ENCODE measurements around the gene C9orf43. TPM values are rescaled to one million over a fixed set of nuclear protein-coding genes. Genes with fewer than 3 reads are reported as not detected.

Gene C9orf43
- total and polyA plus RNA-seq, 2 donors (not counting 3 experiments of a cell fraction or from before 2014, with no cell fraction given) = 0.25 to 0.66 TPM

GRCh38 chr9:113464286-113464660, 53.7 kb downstream of the C9orf43 start:
- BruUV-seq (replicated peaks) = no TSS peak
- ChIA-PET CTCF (interaction anchor here (1.2 to 2.6 kb wide), 5 partner anchors 10 to 191 kb away, joined by 3 to 9 read pairs (median 4); no protein-coding TSS in a partner anchor), POLR2A (no interaction called here)
- H3K9me1 ChIP-seq (replicated peaks; ENCODE audit: control insufficient read depth, extremely low read depth, insufficient read depth, low read length) = no peaks in the 10 kb centered on the region
- no peaks in the 10 kb centered on the region for H4K20me1 ChIP-seq (replicated peaks; ENCODE audit: control insufficient read depth, extremely low read depth, insufficient read depth, low read length)
- peak overlapping the region; percentile 36 for H3K4me2 ChIP-seq (ENCODE audit: insufficient read depth, low read length)
- no peaks in the 10 kb centered on the region for H3K9me3 ChIP-seq (replicated peaks; ENCODE audit: control insufficient read depth, insufficient read depth, low read length)
- no peaks in the 10 kb centered on the region for H3K36me3 ChIP-seq (ENCODE audit: control insufficient read depth in 2 of 2, extremely low read depth in 1 of 2, insufficient read depth in 2 of 2, low read length in 2 of 2)
- H3K4me1 ChIP-seq (ENCODE audit: control insufficient read depth, extremely low read depth, insufficient read depth, low read length) = no peaks in the 10 kb centered on the region
- dilution Hi-C loops (cut with MboI; ENCODE audit: extremely low pct_ligation_motif_present, low sequenced_read_pairs) = no loop called here
- no peak overlapping the region for H3K27ac ChIP-seq (ENCODE audit: insufficient read depth, low read depth, low read length)
- H2AFZ ChIP-seq (ENCODE audit: low read depth, low read length) = no peak overlapping the region
- peak overlapping the region in 1 of 3 experiments; percentile 37 for H3K4me3 ChIP-seq (replicated peaks in 1 of 3; ENCODE audit: insufficient read depth in 1 of 3, low read depth in 1 of 3, low read length in 3 of 3)
- no peak overlapping the region for H3K9ac ChIP-seq (replicated peaks; ENCODE audit: extremely low read depth, insufficient read depth, low read length)
- TF ChIP-seq MYC (IDR thresholded peaks at IDR 0.05; ENCODE audit: low read depth, low read length) = no peak
- TF ChIP-seq JUN (IDR thresholded peaks at IDR 0.05; ENCODE audit: borderline replicate concordance, insufficient read depth, insufficient read length, low read depth) = no peak
- TF ChIP-seq EZH2 (IDR thresholded peaks at IDR 0.05; ENCODE audit: borderline replicate concordance, low read depth, low read length, severe bottlenecking) = no peak
- TF ChIP-seq FOS (IDR thresholded peaks at IDR 0.05; ENCODE audit: borderline replicate concordance, insufficient read depth, low read length) = no peak
- TF ChIP-seq POLR2A (IDR thresholded peaks at IDR 0.05; ENCODE audit: low read depth, low read length) = no peak
- TF ChIP-seq POLR2AphosphoS5 (IDR thresholded peaks at IDR 0.05; ENCODE audit: insufficient read depth, low read depth, low read length) = no peak
- TF ChIP-seq MAX (IDR thresholded peaks at IDR 0.05; ENCODE audit: insufficient read depth, insufficient read length) = no peak
- no peak for TF ChIP-seq GATA2 (IDR thresholded peaks at IDR 0.05; ENCODE audit: insufficient read depth, insufficient read length, low read depth, low read length)
- TF ChIP-seq, protein P1, sequence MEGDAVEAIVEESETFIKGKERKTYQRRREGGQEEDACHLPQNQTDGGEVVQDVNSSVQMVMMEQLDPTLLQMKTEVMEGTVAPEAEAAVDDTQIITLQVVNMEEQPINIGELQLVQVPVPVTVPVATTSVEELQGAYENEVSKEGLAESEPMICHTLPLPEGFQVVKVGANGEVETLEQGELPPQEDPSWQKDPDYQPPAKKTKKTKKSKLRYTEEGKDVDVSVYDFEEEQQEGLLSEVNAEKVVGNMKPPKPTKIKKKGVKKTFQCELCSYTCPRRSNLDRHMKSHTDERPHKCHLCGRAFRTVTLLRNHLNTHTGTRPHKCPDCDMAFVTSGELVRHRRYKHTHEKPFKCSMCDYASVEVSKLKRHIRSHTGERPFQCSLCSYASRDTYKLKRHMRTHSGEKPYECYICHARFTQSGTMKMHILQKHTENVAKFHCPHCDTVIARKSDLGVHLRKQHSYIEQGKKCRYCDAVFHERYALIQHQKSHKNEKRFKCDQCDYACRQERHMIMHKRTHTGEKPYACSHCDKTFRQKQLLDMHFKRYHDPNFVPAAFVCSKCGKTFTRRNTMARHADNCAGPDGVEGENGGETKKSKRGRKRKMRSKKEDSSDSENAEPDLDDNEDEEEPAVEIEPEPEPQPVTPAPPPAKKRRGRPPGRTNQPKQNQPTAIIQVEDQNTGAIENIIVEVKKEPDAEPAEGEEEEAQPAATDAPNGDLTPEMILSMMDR (IDR thresholded peaks at IDR 0.05; ENCODE audit: extremely low read depth in 1 of 2, insufficient read depth in 1 of 2, low read depth in 1 of 2, low read length in 2 of 2) = no peak
- FAIRE-seq (no peak), DNase-seq (ENCODE audit: low read depth, low spot score) (no peak)
- H3K79me2 ChIP-seq (ENCODE audit: control insufficient read depth, insufficient read depth, low read length) = no peaks in the 10 kb centered on the region
- no peaks in the 10 kb centered on the region for H3K27me3 ChIP-seq (ENCODE audit: control insufficient read depth in 2 of 2, insufficient read depth in 2 of 2, low read length in 2 of 2)
- intact Hi-C loops (cut with micrococcal nuclease) = no loop called here
